Measurements from ENCODE around the gene GNAZ.
A peak's percentile ranks its signal among the peaks of the same experiment; 100 is the strongest.
"Not testable (repeated sequence)": the region's sequence is repeated elsewhere in the genome, so short reads cannot be mapped to it uniquely, and the experiment has no call there.

GNAZ gene

GRCh38 chr22:23133922-23134321 is 63.6 kb downstream of the GNAZ start:
- no peak for DNase-seq (ENCODE audit: low spot score)

GRCh38 chr22:23136991-23137390 is 66.7 kb downstream of the GNAZ start:
- DNase-seq (ENCODE audit: low spot score): not testable (repeated sequence)

GRCh38 chr22:23137468-23137867 is 67.1 kb downstream of the GNAZ start:
- no peak for DNase-seq (ENCODE audit: low spot score)

GRCh38 chr22:23137905-23138561 is 67.7 kb downstream of the GNAZ start:
- peak; percentile 51 for DNase-seq (ENCODE audit: low spot score)

DNA sequence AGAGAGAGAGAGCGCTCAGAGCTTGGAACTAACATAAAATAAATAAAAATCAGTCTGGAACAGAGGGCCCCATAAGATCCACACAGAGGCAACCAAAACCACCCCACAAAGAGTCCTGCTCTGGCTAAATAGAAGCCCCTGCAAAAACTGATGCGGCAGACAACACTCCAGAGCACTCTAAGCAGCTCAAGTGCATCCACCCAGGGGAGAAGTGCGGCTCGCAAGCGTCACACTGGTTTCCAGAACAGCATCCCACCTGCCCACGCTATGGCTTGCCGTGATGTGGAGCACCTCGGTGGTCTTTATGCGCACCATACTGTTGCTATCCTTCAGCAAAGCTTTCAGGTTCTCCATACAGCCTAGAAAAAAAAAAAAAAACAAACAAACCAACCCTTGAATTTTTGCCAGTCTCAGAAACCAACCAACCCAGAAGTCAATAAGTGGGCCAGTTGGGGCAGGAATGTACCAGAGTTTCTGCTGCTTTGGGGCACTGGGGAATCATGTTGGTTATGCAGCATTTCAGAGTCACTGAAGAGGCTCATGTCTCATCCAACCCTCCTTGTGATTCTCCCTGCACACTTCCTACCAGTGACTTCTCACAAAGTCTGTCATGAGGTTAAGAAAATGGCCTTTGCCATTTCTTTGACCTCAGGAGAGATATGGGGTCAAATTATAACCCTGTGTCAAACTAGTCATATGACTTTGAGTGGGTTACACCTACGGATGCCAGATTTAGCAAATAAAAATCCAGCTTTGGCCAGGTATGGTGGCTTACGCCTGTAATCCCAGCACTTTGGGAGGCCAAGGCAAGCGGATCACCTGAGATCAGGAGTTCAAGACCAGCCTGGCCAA is 68.5 kb downstream of the GNAZ start:
- DNase-seq (ENCODE audit: low spot score): no peak

DNA sequence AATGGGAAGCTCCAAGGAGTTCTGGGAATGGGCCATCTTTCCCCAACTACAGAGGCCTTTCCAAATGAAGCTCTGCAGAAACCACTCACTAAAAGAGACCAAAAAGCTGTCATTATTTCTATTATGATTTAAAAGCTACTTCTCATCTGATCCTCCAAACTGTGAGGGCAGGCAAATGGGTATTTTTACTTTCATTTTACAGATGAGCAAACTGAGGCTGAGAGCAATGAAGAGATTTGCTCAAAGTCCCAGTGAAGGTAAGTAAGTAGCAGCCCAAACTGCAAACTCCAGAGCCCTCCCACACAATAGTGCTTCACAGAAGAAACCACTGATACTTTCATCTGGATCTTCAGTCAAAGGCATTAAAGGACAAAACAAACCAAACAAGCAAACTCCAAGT is 70.1 kb downstream of the GNAZ start:
- no peak for DNase-seq (ENCODE audit: low spot score)

GRCh38 chr22:23142546-23143105 is 72.3 kb downstream of the GNAZ start:
- no peak for DNase-seq (ENCODE audit: low spot score)

GRCh38 chr22:23143119-23143518 is 72.8 kb downstream of the GNAZ start:
- DNase-seq (ENCODE audit: low spot score): no peak

DNA sequence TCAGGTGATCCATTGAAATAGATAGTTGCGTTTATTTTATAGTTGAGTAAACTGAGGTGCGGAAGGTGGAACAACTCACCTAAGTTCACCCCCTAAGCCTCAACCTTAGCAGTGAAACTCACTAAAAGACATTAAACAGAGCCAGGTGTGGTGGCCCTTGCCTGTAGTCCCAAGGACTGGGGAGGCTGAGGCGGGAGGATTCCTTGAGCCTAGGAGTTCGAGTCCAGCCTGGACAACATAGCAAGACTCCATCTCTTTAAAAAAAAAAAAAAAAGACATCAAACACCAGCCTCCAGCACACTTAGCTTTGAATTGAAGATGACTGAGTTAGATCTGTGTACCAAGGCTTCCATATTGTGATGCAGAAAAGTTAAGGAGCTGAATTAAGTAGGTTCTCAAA is 74.1 kb downstream of the GNAZ start:
- DNase-seq (ENCODE audit: low spot score): no peak

DNA sequence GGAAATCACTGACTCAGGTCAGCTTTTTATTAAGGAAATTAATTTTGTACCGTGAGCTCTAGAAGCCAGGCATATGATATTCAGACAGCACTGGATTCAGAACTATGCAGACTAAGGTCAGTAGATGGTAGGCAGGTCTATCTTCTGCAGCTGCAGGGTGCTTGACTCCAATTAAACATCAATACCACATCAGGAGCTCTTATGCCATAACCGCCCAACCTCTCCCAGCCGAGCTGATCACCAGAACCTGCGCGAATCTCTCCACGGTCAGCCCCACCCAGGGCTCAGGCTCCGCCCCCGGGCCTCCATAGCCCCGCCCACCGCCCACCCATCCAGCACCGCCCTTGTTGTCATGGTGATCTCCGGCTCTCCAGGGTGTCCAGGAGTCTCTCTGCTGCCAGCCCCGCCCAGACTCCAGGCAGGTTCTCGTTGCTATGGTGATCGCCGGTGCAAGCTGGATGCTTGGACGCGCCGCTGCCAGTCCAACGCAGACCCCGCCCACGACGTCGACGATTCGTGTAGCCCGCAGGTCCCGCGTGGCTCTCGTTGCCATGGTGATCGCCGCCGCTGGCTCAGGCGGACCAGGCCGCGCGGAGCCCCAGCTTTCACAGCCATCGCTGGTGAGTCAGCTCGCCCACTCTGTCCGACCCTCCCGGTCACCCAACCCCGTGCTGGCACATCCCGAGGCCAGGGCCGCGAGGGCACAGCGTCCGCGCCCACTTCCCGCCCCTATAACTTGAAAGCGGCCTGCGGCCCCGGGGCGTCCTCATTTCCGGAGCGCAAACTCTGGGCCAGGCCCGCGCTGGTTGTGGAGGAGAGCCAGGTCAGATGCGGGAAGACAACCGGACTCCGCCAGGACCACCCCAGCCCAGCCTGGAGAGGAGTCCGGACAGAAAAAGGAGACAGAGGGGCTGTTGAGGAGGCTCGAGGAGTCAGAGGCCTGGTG is 74.9 kb downstream of the GNAZ start, which contains the start of gene RAB36:
TSS of gene RAB36 (plus strand) at position 546 of the 946 bp plus-strand sequence. CDS start 1,140 bp downstream, outside the sequence.
- peak; percentile 87 for DNase-seq (ENCODE audit: low spot score)

DNA sequence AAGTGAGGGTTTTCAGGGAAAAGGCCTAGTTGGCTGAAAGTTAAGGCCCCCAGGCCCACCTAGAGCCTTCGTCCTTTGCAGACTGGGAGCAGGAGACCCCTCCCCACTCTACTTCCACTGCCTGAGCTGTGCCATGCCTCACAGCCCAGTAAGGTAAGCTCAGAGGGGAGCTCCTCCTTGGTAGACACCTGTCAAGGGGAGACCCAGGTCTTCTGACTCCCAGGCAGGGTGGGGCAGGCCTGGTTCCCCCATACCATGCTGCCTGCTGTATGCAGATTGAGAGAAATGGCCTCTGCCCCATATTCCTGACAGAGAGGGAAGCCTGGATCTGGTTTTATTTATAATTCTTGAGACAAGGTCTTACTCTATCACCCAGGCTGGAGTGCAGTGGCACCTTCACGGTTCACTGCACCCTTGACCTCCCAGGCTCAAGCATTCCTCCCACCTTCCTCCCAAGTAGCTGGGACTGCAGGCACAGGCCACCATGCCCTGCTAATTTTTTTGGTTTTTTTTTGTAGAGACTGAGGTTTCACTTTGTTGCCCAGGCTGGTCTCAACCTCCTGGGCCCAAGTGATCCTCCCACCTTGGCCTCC is 75.7 kb downstream of the GNAZ start:
- no peak for DNase-seq (ENCODE audit: low spot score)

DNA sequence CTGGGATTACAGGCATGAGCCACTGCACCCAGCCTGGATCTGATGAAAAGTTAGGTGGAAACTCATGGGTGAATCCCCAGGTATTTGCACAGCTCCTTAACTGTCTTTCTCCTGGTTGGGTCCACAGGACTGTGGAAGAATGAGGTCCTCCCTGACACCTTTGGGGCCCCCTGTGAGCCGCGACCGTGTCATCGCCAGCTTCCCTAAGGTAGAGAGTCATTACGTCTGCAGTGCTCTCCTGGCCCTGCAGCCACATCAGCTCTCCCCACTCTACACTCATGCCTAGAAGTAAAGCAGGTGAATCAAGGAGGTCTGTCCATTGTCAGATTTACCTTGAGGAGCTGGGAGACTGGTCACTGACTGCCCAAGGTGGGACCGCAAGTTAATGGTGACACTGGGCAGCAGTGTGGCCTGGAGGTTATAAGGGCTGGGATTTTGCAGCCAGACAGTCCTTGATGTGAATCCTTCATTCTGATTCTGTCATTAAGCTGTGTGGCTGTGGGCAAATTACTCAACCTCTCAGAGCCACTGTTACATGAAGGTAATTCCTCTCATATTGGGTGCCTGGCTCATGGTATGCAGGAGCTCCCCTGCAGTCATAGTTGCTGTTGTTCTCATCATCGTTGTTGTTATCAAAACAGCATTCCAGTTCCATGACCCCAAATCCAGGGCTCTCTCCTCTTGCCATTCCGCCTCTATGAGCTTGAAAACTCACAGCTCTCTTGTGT is 76.3 kb downstream of the GNAZ start:
- DNase-seq (ENCODE audit: low spot score): no peak

DNA sequence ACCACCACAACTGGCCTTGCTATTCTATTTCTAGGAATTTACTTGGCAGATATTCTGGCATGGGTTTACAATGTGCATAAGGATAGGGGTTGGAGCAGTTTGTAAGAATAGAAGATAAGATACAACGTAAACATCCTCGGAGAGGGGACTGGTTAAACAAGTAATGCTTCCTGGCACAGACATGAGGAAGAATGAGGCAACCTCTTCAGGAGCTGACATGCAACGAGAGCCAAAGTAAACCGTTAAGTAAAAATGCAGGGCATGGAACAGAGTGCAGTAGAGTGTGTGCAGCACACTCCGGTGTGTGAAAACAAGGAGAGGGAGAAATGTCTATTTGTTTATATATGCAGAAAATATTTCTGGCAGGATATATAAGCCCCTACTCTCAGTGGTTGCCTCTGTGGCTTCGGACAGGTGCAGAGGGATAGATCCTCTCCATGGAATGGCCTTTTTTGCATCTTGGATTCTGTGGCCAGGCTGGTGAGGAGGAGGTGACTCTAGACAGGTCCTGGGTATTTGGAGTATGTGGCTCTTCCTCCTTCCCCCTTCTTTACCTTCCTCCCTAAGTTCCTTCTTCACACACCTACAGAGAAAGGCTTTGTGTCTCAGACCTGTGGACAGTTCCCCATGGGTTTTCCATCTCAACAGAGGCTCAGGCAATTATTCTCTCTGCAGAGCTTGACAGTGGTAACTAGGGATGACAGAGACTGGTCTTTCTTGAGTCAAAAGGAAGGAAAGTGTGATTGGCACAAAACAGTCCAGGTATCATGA is 77.5 kb downstream of the GNAZ start:
- DNase-seq (ENCODE audit: low spot score): no peak

DNA sequence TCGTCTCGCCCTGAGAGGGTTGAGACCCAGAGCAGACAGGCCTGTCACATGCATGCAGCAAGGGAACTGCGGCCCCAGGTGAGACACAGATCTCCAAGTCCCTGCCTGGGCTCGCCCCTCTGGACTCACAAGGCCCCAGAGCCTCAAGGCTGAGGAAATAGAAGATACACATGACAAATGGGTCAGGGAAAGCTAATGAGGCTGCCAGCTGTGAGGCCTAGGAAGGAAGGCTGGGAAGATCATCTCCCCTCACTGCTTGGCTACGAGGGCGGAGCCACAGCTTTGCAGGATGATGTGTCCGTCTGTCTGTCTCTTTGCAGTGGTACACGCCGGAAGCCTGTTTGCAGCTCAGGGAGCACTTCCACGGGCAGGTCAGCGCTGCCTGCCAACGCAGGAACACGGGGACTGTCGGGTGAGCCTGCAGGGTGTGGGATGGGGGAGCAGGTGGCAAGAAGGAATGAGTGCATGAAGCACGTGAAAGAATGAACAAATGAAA is 79.5 kb downstream of the GNAZ start:
- DNase-seq (ENCODE audit: low spot score): no peak

DNA sequence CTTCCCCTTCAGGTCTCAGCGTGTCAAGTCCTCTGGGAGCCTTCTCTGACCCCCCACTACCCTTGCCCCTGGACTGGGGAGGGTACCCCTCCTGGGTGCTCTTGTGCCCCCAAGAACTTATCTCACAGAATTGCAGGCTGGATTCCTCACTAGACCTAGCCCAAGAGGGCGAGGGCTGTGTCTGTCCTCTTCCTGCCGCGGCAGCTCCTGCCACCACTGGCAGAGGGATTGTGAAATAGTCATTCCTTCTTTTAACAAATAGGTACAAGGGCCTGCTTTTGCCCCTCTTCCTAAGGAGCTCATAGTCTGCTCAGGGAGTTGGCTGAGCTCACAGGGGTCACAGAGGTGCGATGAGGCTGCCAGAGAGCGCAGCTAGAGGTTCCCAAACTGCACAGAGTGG is 80.4 kb downstream of the GNAZ start:
- no peak for DNase-seq (ENCODE audit: low spot score)

DNA sequence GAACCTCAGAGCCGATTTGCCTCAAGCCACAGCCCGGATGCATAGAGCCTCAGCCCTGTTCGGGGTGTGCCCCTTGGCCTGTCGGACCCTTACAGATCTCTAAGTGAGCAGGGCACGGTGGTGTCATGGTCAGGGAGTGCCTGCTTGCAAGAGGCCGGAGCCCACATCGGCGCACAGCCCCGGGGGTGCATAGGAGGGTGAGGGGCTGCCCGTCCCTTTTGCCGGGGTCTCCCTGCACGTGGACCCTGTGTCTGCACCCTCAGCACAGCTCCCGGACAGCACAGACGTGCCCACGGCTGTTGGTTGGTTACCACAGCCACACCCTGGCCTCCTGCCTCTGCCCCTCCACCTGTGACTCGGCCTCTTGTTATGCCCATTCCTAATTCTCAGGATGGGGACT is 81.5 kb downstream of the GNAZ start:
- DNase-seq (ENCODE audit: low spot score): no peak

- DNase-seq (ENCODE audit: low spot score): no peak
Measured at GRCh38 chr22:23152238-23153114, 82.2 kb downstream of the GNAZ start.

- DNase-seq (ENCODE audit: low spot score): no peak
Measured at GRCh38 chr22:23153994-23154393, 83.7 kb downstream of the GNAZ start.

GRCh38 chr22:23154461-23154860 is 84.1 kb downstream of the GNAZ start:
- DNase-seq (ENCODE audit: low spot score): no peak

Measured in activated CD4-positive, alpha-beta T cell treated with anti-CD3 and anti-CD28 coated beads, Interleukin-2, Interleukin-4, amounts not matched to agents 100 ng/mL and 50 ng/mL, durations not matched to agents 16 hours and 8 hours (primary cell).